Measurements from ENCODE around the gene LTB4R2.

- no peak for TF ChIP-seq CTCF (IDR thresholded peaks at IDR 0.05)
- no peak for TF ChIP-seq POLR2A (IDR thresholded peaks at IDR 0.05)
Measured at GRCh38 chr14:24300326-24300980, 9.5 kb upstream of the LTB4R2 start.
